SK-N-SH treated with all-trans-retinoic acid at 6 μM for 48 hours (cell line): Measurements from ENCODE around the gene AKAP13.

ENCODE experiments used
- ATAC-seq: fragments of 200-7000 bp; cut with Tn5 transposase; 3 replicates; pipeline ENCODE4 v1.9.1; 2020; ENCODE audit warnings: mild to moderate bottlenecking, moderate library complexity
- ARNTL ChIP-seq: fragments of 450-650 bp; formaldehyde crosslinking; IDR thresholded peaks from 2 replicates; pipeline ENCODE4 v1.5.0; 2020; ENCODE audit warnings: low read depth, mild to moderate bottlenecking, moderate library complexity, borderline replicate concordance
- BACH2 ChIP-seq: fragments of 250-450 bp; sonication (Bioruptor Pico); IDR thresholded peaks from 2 replicates; pipeline ENCODE4 v1.9.0; 2021; ENCODE audit warnings: mild to moderate bottlenecking, borderline replicate concordance
- CREB5 ChIP-seq: fragments of 250-450 bp; sonication (Bioruptor Pico); IDR thresholded peaks from 2 replicates; pipeline ENCODE4 v1.5.1; 2020; ENCODE audit warnings: low read depth, mild to moderate bottlenecking, moderate library complexity
- CSDC2 ChIP-seq: fragments of 250-450 bp; sonication (Bioruptor Pico); IDR thresholded peaks from 2 replicates; pipeline ENCODE4 v1.5.0; 2020; ENCODE audit warnings: mild to moderate bottlenecking, moderate library complexity
- CSRNP3 ChIP-seq: fragments of 250-450 bp; sonication (Bioruptor Pico); IDR thresholded peaks from 2 replicates; pipeline ENCODE4 v1.5.1; 2021; ENCODE audit warnings: mild to moderate bottlenecking, moderate library complexity
- ESRRG ChIP-seq: fragments of 250-450 bp; sonication (Bioruptor Pico); IDR thresholded peaks from 2 replicates; pipeline ENCODE4 v1.6.1; 2021; ENCODE audit warnings: mild to moderate bottlenecking
- GLIS3 ChIP-seq: fragments of 250-450 bp; sonication (Bioruptor Pico); IDR thresholded peaks from 2 replicates; pipeline ENCODE4 v1.5.0; 2020; ENCODE audit warnings: mild to moderate bottlenecking, moderate library complexity
- ISL1 ChIP-seq: fragments of 250-450 bp; sonication (Bioruptor Pico); IDR thresholded peaks from 2 replicates; pipeline ENCODE4 v2.1.2; 2022; ENCODE audit warnings: mild to moderate bottlenecking, moderate library complexity
- OSR1 ChIP-seq: fragments of 250-450 bp; sonication (Bioruptor Pico); IDR thresholded peaks from 2 replicates; pipeline ENCODE4 v1.8.0; 2022; ENCODE audit warnings: moderate library complexity, mild to moderate bottlenecking, inconsistent platforms
- PATZ1 ChIP-seq: fragments of 250-450 bp; sonication (Bioruptor Pico); IDR thresholded peaks from 2 replicates; pipeline ENCODE4 v1.8.0; 2020; ENCODE audit warnings: mild to moderate bottlenecking, moderate library complexity, borderline replicate concordance
- POU6F1 ChIP-seq: fragments of 250-450 bp; sonication (Bioruptor Pico); IDR thresholded peaks from 2 replicates; pipeline ENCODE4 v1.8.0; 2021; ENCODE audit warnings: low read depth, mild to moderate bottlenecking, moderate library complexity, borderline replicate concordance
- PPARA ChIP-seq: fragments of 250-450 bp; sonication (Bioruptor Pico); IDR thresholded peaks from 2 replicates; pipeline ENCODE4 v1.5.0; 2020; ENCODE audit warnings: mild to moderate bottlenecking, borderline replicate concordance
- RARB ChIP-seq: fragments of 250-450 bp; sonication (Bioruptor Pico); IDR thresholded peaks from 2 replicates; pipeline ENCODE4 v1.8.0; 2021; ENCODE audit warnings: mild to moderate bottlenecking, moderate library complexity
- SNAI2 ChIP-seq: fragments of 250-450 bp; sonication (Bioruptor Pico); IDR thresholded peaks from 2 replicates; pipeline ENCODE4 v1.5.0; 2020; ENCODE audit warnings: mild to moderate bottlenecking, moderate library complexity
- TSHZ2 ChIP-seq: fragments of 250-450 bp; sonication (Bioruptor Pico); IDR thresholded peaks from 2 replicates; pipeline ENCODE4 v1.5.0; 2020; ENCODE audit warnings: mild to moderate bottlenecking, moderate library complexity
- ZC3H10 ChIP-seq: fragments of 250-450 bp; sonication (Bioruptor Pico); IDR thresholded peaks from 2 replicates; pipeline ENCODE4 v1.5.1; 2021; ENCODE audit warnings: mild to moderate bottlenecking, moderate library complexity
- ZFP3 ChIP-seq: fragments of 250-450 bp; sonication (Bioruptor Pico); IDR thresholded peaks from 2 replicates; pipeline ENCODE4 v1.5.0; 2020; ENCODE audit warnings: mild to moderate bottlenecking, moderate library complexity
- ZFP30 ChIP-seq: fragments of 450-650 bp; formaldehyde crosslinking; IDR thresholded peaks from 2 replicates; pipeline ENCODE4 v1.5.0; 2022; ENCODE audit warnings: mild to moderate bottlenecking, moderate library complexity
- ZNF565 ChIP-seq: fragments of 450-650 bp; formaldehyde crosslinking; conservative IDR thresholded peaks from 2 replicates; pipeline ENCODE4 v1.5.0; 2020; ENCODE audit warnings: low read depth, mild to moderate bottlenecking, moderate library complexity
- ZNF8 ChIP-seq: fragments of 450-650 bp; formaldehyde crosslinking; IDR thresholded peaks from 2 replicates; pipeline ENCODE4 v1.5.0; 2020; ENCODE audit warnings: mild to moderate bottlenecking, moderate library complexity

AKAP13 gene

GRCh38 chr15:85551221-85551832, 170.9 kb downstream of the AKAP13 start:
- TF ChIP-seq ISL1, result no peak
- no peak for TF ChIP-seq ZNF565
- no peak for TF ChIP-seq POU6F1 (CRISPR knock-in tag)
- no peak for TF ChIP-seq GLIS3 (CRISPR knock-in tag)
- no peak for TF ChIP-seq ZFP30 (CRISPR knock-in tag)
- no peak for TF ChIP-seq BACH2 (CRISPR knock-in tag)
- no peak for TF ChIP-seq OSR1
- TF ChIP-seq RARB (CRISPR knock-in tag), result no peak
- no peak for TF ChIP-seq PATZ1 (CRISPR knock-in tag)
- TF ChIP-seq ZC3H10, result no peak
- TF ChIP-seq PPARA, result no peak
- no peak for TF ChIP-seq ESRRG (CRISPR knock-in tag)
- TF ChIP-seq CSRNP3 (CRISPR knock-in tag), result no peak
- ATAC-seq, result no peak

GRCh38 chr15:85554852-85555521, 174.6 kb downstream of the AKAP13 start:
- TF ChIP-seq ZC3H10, result no peak
- no peak for TF ChIP-seq ESRRG (CRISPR knock-in tag)
- no peak for TF ChIP-seq PPARA
- no peak for TF ChIP-seq POU6F1 (CRISPR knock-in tag)
- TF ChIP-seq ZFP3 (CRISPR knock-in tag), result no peak
- no peak for TF ChIP-seq ZNF565
- no peak for TF ChIP-seq ZNF8 (CRISPR knock-in tag)
- no peak for TF ChIP-seq RARB (CRISPR knock-in tag)
- no peak for TF ChIP-seq SNAI2 (CRISPR knock-in tag)
- no peak for TF ChIP-seq GLIS3 (CRISPR knock-in tag)
- no peak for TF ChIP-seq TSHZ2
- no peak for TF ChIP-seq ISL1
- TF ChIP-seq CREB5 (CRISPR knock-in tag), result no peak
- no peak for TF ChIP-seq ZFP30 (CRISPR knock-in tag)
- TF ChIP-seq CSDC2 (CRISPR knock-in tag), result no peak
- no peak for TF ChIP-seq CSRNP3 (CRISPR knock-in tag)
- TF ChIP-seq ARNTL (CRISPR knock-in tag), result no peak
- ATAC-seq, result no peak
